PC-3 (cell line): ENCODE results near the gene NCS1.

Experiments
- EZH2 ChIP-seq: fragments of 300-600 bp; sonication (generic); IDR thresholded peaks from one replicate; pipeline ENCODE4 v1.6.1; 2017; ENCODE audit warnings: antibody characterized with exemption, mild to moderate bottlenecking, low read length; ENCODE audit not compliant: unreplicated experiment
- TF ChIP-seq, protein P1 (sequence below): fragments of 300-600 bp; sonication (generic); conservative IDR thresholded peaks from 2 replicates; pipeline ENCODE4 v1.5.1; 2017; ENCODE audit warnings: antibody characterized with exemption, low read depth, mild to moderate bottlenecking, low read length

- TF ChIP-seq, protein P1, sequence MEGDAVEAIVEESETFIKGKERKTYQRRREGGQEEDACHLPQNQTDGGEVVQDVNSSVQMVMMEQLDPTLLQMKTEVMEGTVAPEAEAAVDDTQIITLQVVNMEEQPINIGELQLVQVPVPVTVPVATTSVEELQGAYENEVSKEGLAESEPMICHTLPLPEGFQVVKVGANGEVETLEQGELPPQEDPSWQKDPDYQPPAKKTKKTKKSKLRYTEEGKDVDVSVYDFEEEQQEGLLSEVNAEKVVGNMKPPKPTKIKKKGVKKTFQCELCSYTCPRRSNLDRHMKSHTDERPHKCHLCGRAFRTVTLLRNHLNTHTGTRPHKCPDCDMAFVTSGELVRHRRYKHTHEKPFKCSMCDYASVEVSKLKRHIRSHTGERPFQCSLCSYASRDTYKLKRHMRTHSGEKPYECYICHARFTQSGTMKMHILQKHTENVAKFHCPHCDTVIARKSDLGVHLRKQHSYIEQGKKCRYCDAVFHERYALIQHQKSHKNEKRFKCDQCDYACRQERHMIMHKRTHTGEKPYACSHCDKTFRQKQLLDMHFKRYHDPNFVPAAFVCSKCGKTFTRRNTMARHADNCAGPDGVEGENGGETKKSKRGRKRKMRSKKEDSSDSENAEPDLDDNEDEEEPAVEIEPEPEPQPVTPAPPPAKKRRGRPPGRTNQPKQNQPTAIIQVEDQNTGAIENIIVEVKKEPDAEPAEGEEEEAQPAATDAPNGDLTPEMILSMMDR = no peak
- TF ChIP-seq EZH2 = no peak
These were observed 33.4 kb upstream of the NCS1 start for GRCh38 chr9:130138791-130139190.
